Measurements from ENCODE around the gene AK1. TPM values are rescaled to one million over a fixed set of nuclear protein-coding genes. Genes with fewer than 3 reads are reported as not detected.

AK1 gene
- total and polyA plus RNA-seq, 4 donors = 63.8 to 386 (median 113) TPM

DNA sequence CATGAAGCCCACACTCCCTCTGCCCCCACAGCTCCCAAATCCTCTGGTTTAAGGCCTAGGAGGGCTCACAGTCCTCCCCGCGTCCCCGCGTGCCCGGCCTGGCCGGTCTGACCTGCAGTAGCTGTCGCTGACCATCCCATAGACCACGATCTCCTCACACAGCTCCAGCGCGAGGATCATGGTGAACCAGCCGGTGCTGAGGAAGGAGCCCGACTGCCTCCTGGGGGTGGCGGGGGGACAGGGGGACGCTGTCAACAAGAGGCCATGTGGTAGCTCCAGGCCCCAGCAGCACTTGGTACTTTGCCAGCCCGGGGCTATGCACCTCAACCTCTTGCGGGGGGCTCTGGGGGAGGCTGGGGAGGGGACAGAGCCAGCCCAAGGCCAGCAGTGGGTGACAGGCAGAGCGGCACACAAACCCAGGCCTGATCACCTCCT is 32.4 kb upstream of the AK1 start:
- TF ChIP-seq, protein P1, sequence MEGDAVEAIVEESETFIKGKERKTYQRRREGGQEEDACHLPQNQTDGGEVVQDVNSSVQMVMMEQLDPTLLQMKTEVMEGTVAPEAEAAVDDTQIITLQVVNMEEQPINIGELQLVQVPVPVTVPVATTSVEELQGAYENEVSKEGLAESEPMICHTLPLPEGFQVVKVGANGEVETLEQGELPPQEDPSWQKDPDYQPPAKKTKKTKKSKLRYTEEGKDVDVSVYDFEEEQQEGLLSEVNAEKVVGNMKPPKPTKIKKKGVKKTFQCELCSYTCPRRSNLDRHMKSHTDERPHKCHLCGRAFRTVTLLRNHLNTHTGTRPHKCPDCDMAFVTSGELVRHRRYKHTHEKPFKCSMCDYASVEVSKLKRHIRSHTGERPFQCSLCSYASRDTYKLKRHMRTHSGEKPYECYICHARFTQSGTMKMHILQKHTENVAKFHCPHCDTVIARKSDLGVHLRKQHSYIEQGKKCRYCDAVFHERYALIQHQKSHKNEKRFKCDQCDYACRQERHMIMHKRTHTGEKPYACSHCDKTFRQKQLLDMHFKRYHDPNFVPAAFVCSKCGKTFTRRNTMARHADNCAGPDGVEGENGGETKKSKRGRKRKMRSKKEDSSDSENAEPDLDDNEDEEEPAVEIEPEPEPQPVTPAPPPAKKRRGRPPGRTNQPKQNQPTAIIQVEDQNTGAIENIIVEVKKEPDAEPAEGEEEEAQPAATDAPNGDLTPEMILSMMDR (IDR thresholded peaks at IDR 0.05; ENCODE audit: control extremely low read depth, extremely low read depth) = no peak
- Histone ChIP-seq H3K27ac (ENCODE audit: low read depth in 1 of 2, low read length in 1 of 2) (no peak overlapping the region), H3K9ac (ENCODE audit: insufficient read depth in 1 of 2, low read length in 2 of 2) (no peak overlapping the region), H3K4me1 (ENCODE audit: control insufficient read depth in 5 of 5, insufficient read depth in 5 of 5, low read length in 5 of 5) (peaks cover 0 to 27% (median 22%) of the 10 kb centered on the region in 5 donors), H3K27me3 (ENCODE audit: control insufficient read depth in 3 of 3, insufficient read depth in 3 of 3, low read length in 2 of 3) (no peaks in the 10 kb centered on the region), H3K36me3 (ENCODE audit: control insufficient read depth in 4 of 4, insufficient read depth in 4 of 4, low read length in 4 of 4) (peaks cover 2 to 36% (median 4%) of the 10 kb centered on the region in 4 donors), H3K9me3 (ENCODE audit: control insufficient read depth in 4 of 4, insufficient read depth in 3 of 4, low read length in 3 of 4) (no peaks in the 10 kb centered on the region), H3K4me3 (no peak overlapping the region)
- WGBS, 2 donors = 86 to 93% methylated on average over 17 of the region's 17 CpGs
- DNase-seq (no peak), ATAC-seq (ENCODE audit: insufficient read depth, low FRiP score) (no peak)

GRCh38 chr9:127908660-127908926 is 31.1 kb upstream of the AK1 start:
- 95 to 98% methylated on average over 10 of the region's 10 CpGs for WGBS, 2 donors
- no peak for ATAC-seq (ENCODE audit: insufficient read depth, low FRiP score)
- Histone ChIP-seq H3K27ac (ENCODE audit: low read depth in 1 of 2, low read length in 1 of 2) (no peak overlapping the region), H3K36me3 (ENCODE audit: control insufficient read depth in 4 of 4, insufficient read depth in 4 of 4, low read length in 4 of 4) (peaks cover 2 to 32% (median 4%) of the 10 kb centered on the region in 4 donors), H3K27me3 (ENCODE audit: control insufficient read depth in 3 of 3, insufficient read depth in 3 of 3, low read length in 2 of 3) (no peaks in the 10 kb centered on the region), H3K9ac (ENCODE audit: insufficient read depth in 1 of 2, low read length in 2 of 2) (no peak overlapping the region), H3K4me3 (no peak overlapping the region), H3K4me1 (ENCODE audit: control insufficient read depth in 5 of 5, insufficient read depth in 5 of 5, low read length in 5 of 5) (peaks cover 0 to 38% (median 35%) of the 10 kb centered on the region in 5 donors), H3K9me3 (ENCODE audit: control insufficient read depth in 4 of 4, insufficient read depth in 3 of 4, low read length in 3 of 4) (no peaks in the 10 kb centered on the region)
- no peak for DNase-seq
- TF ChIP-seq, protein P1 (IDR thresholded peaks at IDR 0.05; ENCODE audit: control extremely low read depth, extremely low read depth) = no peak

- Histone ChIP-seq H3K27ac (ENCODE audit: low read depth in 1 of 2, low read length in 1 of 2) (peak overlapping the region in 1 of 2 donors; percentile 32), H3K9ac (ENCODE audit: insufficient read depth in 1 of 2, low read length in 2 of 2) (no peak overlapping the region)
- 89 to 93% methylated on average over 35 of the region's 35 CpGs for WGBS, 2 donors
These were observed 30.6 kb upstream of the AK1 start for GRCh38 chr9:127907867-127908659.

More at GRCh38 chr9:127907867-127908659, 30.6 kb upstream of the AK1 start:
- no peak for DNase-seq
- Histone ChIP-seq H3K9me3 (ENCODE audit: control insufficient read depth in 4 of 4, insufficient read depth in 3 of 4, low read length in 3 of 4) (no peaks in the 10 kb centered on the region), H3K36me3 (ENCODE audit: control insufficient read depth in 4 of 4, insufficient read depth in 4 of 4, low read length in 4 of 4) (peaks cover 2 to 31% (median 4%) of the 10 kb centered on the region in 4 donors), H3K4me3 (no peak overlapping the region), H3K27me3 (ENCODE audit: control insufficient read depth in 3 of 3, insufficient read depth in 3 of 3, low read length in 2 of 3) (no peaks in the 10 kb centered on the region), H3K4me1 (ENCODE audit: control insufficient read depth in 5 of 5, insufficient read depth in 5 of 5, low read length in 5 of 5) (peaks cover 0 to 42% (median 40%) of the 10 kb centered on the region in 5 donors)
- ATAC-seq (ENCODE audit: insufficient read depth, low FRiP score) = no peak
- TF ChIP-seq, protein P1 (IDR thresholded peaks at IDR 0.05; ENCODE audit: control extremely low read depth, extremely low read depth) = no peak

All from lung (tissue), 12 donors.